ENCODE data around the gene FLACC1.
"Not testable (repeated sequence)": the region's sequence is repeated elsewhere in the genome, so short reads cannot be mapped to it uniquely, and the experiment has no call there.

FLACC1 gene

DNA sequence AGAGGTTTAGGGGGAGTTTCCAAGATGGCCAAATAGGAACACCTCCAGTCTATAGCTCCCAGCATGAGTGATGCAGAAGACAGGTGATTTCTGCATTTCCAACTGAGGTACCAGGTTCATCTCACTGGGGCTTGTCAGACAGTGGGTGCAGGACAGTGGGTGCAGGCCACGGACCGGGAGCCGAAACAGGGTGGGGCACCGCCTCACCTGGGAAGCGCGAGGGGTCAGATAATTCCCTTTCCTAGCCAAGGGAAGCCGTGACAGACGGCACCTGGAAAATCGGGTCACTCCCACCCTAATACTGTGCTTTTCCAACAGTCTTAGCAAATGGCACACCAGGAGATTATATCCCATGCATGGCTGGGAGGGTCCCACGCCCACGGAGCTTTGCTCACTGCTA is 57.2 kb downstream of the FLACC1 start:
- H3K27me3 ChIP-seq (ENCODE audit: control insufficient read depth in 1 of 2, insufficient read depth in 1 of 2, low read length in 2 of 2); H4K8ac ChIP-seq (ENCODE audit: low read length); H2BK120ac ChIP-seq (ENCODE audit: low read depth, low read length): not testable (repeated sequence)

DNA sequence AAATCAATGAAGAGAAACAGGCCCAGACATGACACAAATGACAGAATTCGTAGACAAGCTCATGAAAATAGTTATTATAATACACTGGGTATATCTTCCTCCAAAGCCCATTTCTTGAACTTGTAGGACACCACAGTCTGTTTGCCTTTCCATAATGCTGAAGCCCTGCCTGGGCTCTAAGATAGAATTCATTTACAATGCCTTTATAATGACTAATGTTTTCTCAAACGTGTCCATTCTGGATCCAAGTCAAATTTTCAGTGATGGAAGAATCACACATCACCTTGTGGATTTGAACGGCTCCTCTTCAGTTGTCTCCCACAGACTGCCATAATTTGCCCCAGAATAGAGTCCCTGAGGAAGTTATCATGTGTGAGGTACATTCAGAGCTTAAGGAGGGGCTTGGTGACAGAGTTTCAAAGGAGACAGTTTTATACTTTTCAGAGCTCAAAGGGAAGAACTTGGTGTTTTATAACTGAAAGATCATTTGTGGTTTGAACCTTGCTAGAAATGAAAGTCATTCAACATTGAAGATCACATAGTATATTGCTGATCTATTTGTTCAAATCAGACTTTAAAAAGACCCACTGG is 58.6 kb downstream of the FLACC1 start:
- Histone ChIP-seq H3K27ac (ENCODE audit: low read length, poor library complexity, severe bottlenecking) (no peak overlapping the region), H3K14ac (ENCODE audit: low read length in 2 of 2) (no peak overlapping the region), H3K27me3 (ENCODE audit: control insufficient read depth in 1 of 2, insufficient read depth in 1 of 2, low read length in 2 of 2) (no peaks in the 10 kb centered on the region), H4K91ac (ENCODE audit: low read length) (no peak overlapping the region), H2BK5ac (ENCODE audit: low read depth, low read length, poor library complexity, severe bottlenecking) (no peak overlapping the region), H2BK120ac (ENCODE audit: low read depth, low read length) (no peak overlapping the region), H3K18ac (ENCODE audit: low read depth in 1 of 2, low read length in 2 of 2) (no peak overlapping the region), H2AK5ac (ENCODE audit: low read length, severe bottlenecking) (no peak overlapping the region), H3K36me3 (ENCODE audit: control insufficient read depth in 1 of 2, insufficient read depth in 2 of 2, low read depth in 1 of 2, low read length in 2 of 2) (peaks cover 6 to 9% of the 10 kb centered on the region in 2 experiments), H3K4ac (ENCODE audit: low read depth in 1 of 2, low read length in 2 of 2) (no peak overlapping the region), H3K4me3 (ENCODE audit: insufficient read depth in 1 of 2, low read depth in 1 of 2, low read length in 2 of 2) (no peak overlapping the region), H2BK15ac (ENCODE audit: low read depth, poor library complexity, severe bottlenecking) (no peak overlapping the region), H4K8ac (ENCODE audit: low read length) (no peak overlapping the region), H3K9me3 (ENCODE audit: control insufficient read depth, low read length) (no peaks in the 10 kb centered on the region), H2AFZ (ENCODE audit: low read depth, low read length) (no peak overlapping the region), H3K9ac (ENCODE audit: low read length) (no peak overlapping the region), H2BK12ac (ENCODE audit: low read length in 2 of 2) (no peak overlapping the region), H3K79me1 (replicated peaks; ENCODE audit: low read length, poor library complexity, severe bottlenecking) (no peaks in the 10 kb centered on the region), H3K23ac (ENCODE audit: low read length in 2 of 2) (no peak overlapping the region), H3K4me2 (ENCODE audit: low read length, poor library complexity, severe bottlenecking) (no peak overlapping the region), H3K4me1 (ENCODE audit: control insufficient read depth, insufficient read depth, low read depth, low read length) (no peaks in the 10 kb centered on the region)
- no peak for DNase-seq
- WGBS = 67% methylated on average over 2 of the region's 3 CpGs

More for the DNA sequence above, 57.2 kb downstream of the FLACC1 start:
- not testable (repeated sequence) for H2BK15ac ChIP-seq (ENCODE audit: low read depth, poor library complexity, severe bottlenecking); H2AFZ ChIP-seq (ENCODE audit: low read depth, low read length); H3K79me1 ChIP-seq (replicated peaks; ENCODE audit: low read length, poor library complexity, severe bottlenecking); H3K9ac ChIP-seq (ENCODE audit: low read length); H2AK5ac ChIP-seq (ENCODE audit: low read length, severe bottlenecking); H4K91ac ChIP-seq (ENCODE audit: low read length); H3K14ac ChIP-seq (ENCODE audit: low read length in 2 of 2); H3K27ac ChIP-seq (ENCODE audit: low read length, poor library complexity, severe bottlenecking); H3K4me2 ChIP-seq (ENCODE audit: low read length, poor library complexity, severe bottlenecking); H2BK5ac ChIP-seq (ENCODE audit: low read depth, low read length, poor library complexity, severe bottlenecking); H3K4me1 ChIP-seq (ENCODE audit: control insufficient read depth, insufficient read depth, low read depth, low read length); DNase-seq; H3K4ac ChIP-seq (ENCODE audit: low read depth in 1 of 2, low read length in 2 of 2); H2BK12ac ChIP-seq (ENCODE audit: low read length in 2 of 2); H3K18ac ChIP-seq (ENCODE audit: low read depth in 1 of 2, low read length in 2 of 2); H3K9me3 ChIP-seq (ENCODE audit: control insufficient read depth, low read length); H3K36me3 ChIP-seq (ENCODE audit: control insufficient read depth in 1 of 2, insufficient read depth in 2 of 2, low read depth in 1 of 2, low read length in 2 of 2); H3K4me3 ChIP-seq (ENCODE audit: insufficient read depth in 1 of 2, low read depth in 1 of 2, low read length in 2 of 2); H3K23ac ChIP-seq (ENCODE audit: low read length in 2 of 2)
- WGBS = 96% methylated on average over 11 of the region's 11 CpGs

DNA sequence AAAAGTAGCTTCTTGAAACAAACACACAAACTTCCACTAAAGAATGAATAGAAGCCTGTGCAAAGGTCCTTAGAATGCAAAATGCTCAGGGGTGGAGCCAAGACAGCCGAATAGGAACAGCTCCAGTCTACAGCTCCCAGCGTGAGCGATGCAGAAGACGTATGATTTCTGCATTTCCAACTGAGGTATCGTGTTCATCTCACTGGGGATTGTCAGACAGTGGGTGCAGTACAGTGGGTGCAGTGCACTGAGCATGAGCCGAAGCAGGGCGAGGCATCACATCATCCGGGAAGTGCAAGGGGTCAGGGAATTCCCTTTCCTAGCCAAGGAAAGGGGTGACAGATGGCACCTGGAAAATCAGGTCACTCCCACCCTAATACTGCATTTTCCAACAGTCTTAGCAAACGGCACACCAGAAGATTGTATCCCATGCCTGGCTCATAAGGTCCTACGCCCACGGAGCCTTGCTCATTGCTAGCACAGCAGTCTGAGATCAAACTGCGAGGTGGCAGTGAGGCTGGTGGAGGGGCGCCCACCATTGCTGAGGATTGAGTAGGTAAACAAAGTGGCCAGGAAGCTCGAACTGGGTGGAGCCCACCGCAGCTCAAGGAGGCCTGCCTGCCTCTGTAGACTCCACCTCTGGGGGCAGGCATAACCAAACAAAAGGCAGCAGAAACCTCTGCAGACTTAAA is 66.5 kb downstream of the FLACC1 start:
- H3K9me3 ChIP-seq (ENCODE audit: control insufficient read depth, low read length); H3K23ac ChIP-seq (ENCODE audit: low read length in 2 of 2); H4K8ac ChIP-seq (ENCODE audit: low read length); H3K14ac ChIP-seq (ENCODE audit: low read length in 2 of 2); H3K27me3 ChIP-seq (ENCODE audit: control insufficient read depth in 1 of 2, insufficient read depth in 1 of 2, low read length in 2 of 2); H4K91ac ChIP-seq (ENCODE audit: low read length); H3K4ac ChIP-seq (ENCODE audit: low read depth in 1 of 2, low read length in 2 of 2); H2BK5ac ChIP-seq (ENCODE audit: low read depth, low read length, poor library complexity, severe bottlenecking); H3K4me3 ChIP-seq (ENCODE audit: insufficient read depth in 1 of 2, low read depth in 1 of 2, low read length in 2 of 2); DNase-seq; H2BK15ac ChIP-seq (ENCODE audit: low read depth, poor library complexity, severe bottlenecking); H3K27ac ChIP-seq (ENCODE audit: low read length, poor library complexity, severe bottlenecking); H2AK5ac ChIP-seq (ENCODE audit: low read length, severe bottlenecking); H2BK12ac ChIP-seq (ENCODE audit: low read length in 2 of 2); H3K18ac ChIP-seq (ENCODE audit: low read depth in 1 of 2, low read length in 2 of 2); H3K4me2 ChIP-seq (ENCODE audit: low read length, poor library complexity, severe bottlenecking); H3K9ac ChIP-seq (ENCODE audit: low read length); H3K4me1 ChIP-seq (ENCODE audit: control insufficient read depth, insufficient read depth, low read depth, low read length); H2BK120ac ChIP-seq (ENCODE audit: low read depth, low read length); H3K79me1 ChIP-seq (replicated peaks; ENCODE audit: low read length, poor library complexity, severe bottlenecking); H2AFZ ChIP-seq (ENCODE audit: low read depth, low read length): not testable (repeated sequence)
- WGBS = 90% methylated on average over 15 of the region's 15 CpGs
- H3K36me3 ChIP-seq (ENCODE audit: control insufficient read depth in 1 of 2, insufficient read depth in 2 of 2, low read depth in 1 of 2, low read length in 2 of 2) = peaks cover 19 to 43% of the 10 kb centered on the region in 2 experiments

DNA sequence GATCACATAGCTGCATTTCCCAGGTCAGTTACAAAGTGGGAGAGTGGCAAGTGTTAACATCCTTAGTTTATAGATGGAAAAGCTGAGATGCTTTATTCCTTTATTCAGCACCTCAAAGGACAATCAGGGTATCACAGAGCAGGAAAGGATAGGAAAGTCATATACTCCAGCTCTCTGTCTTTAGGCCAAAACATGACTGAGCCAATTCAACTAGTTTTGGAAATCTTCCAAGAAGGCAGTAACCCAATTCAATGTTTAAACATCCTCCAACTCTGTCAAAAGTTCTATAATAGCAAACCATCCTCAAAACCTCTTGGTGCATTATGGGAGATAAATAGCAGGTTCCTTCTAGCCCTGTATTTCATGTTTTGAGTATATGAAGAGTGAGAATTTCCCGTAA is 71.6 kb downstream of the FLACC1 start:
- H3K9me3 ChIP-seq (ENCODE audit: control insufficient read depth, low read length) = no peaks in the 10 kb centered on the region
- no peak for DNase-seq
- no peak overlapping the region for H2BK12ac ChIP-seq (ENCODE audit: low read length in 2 of 2)
- no peak overlapping the region for H2AK5ac ChIP-seq (ENCODE audit: low read length, severe bottlenecking)
- peaks cover 8% of the 10 kb centered on the region for H3K79me1 ChIP-seq (replicated peaks; ENCODE audit: low read length, poor library complexity, severe bottlenecking)
- H4K8ac ChIP-seq (ENCODE audit: low read length) = no peak overlapping the region
- no peak overlapping the region for H2BK5ac ChIP-seq (ENCODE audit: low read depth, low read length, poor library complexity, severe bottlenecking)
- WGBS = 100% methylated on average over 1 of the region's 1 CpG
- H3K27ac ChIP-seq (ENCODE audit: low read length, poor library complexity, severe bottlenecking) = no peak overlapping the region
- H3K4ac ChIP-seq (ENCODE audit: low read depth in 1 of 2, low read length in 2 of 2) = no peak overlapping the region
- no peak overlapping the region for H2BK15ac ChIP-seq (ENCODE audit: low read depth, poor library complexity, severe bottlenecking)
- H3K4me3 ChIP-seq (ENCODE audit: insufficient read depth in 1 of 2, low read depth in 1 of 2, low read length in 2 of 2) = no peak overlapping the region
- H2AFZ ChIP-seq (ENCODE audit: low read depth, low read length) = no peak overlapping the region
- no peak overlapping the region for H3K23ac ChIP-seq (ENCODE audit: low read length in 2 of 2)
- H3K4me2 ChIP-seq (ENCODE audit: low read length, poor library complexity, severe bottlenecking) = no peak overlapping the region
- H4K91ac ChIP-seq (ENCODE audit: low read length) = no peak overlapping the region
- no peak overlapping the region for H3K18ac ChIP-seq (ENCODE audit: low read depth in 1 of 2, low read length in 2 of 2)
- H3K36me3 ChIP-seq (ENCODE audit: control insufficient read depth in 1 of 2, insufficient read depth in 2 of 2, low read depth in 1 of 2, low read length in 2 of 2) = peaks cover 21 to 51% of the 10 kb centered on the region in 2 experiments
- H3K4me1 ChIP-seq (ENCODE audit: control insufficient read depth, insufficient read depth, low read depth, low read length) = no peaks in the 10 kb centered on the region
- H3K9ac ChIP-seq (ENCODE audit: low read length) = no peak overlapping the region
- H2BK120ac ChIP-seq (ENCODE audit: low read depth, low read length) = no peak overlapping the region
- H3K27me3 ChIP-seq (ENCODE audit: control insufficient read depth in 1 of 2, insufficient read depth in 1 of 2, low read length in 2 of 2) = no peaks in the 10 kb centered on the region
- H3K14ac ChIP-seq (ENCODE audit: low read length in 2 of 2) = no peak overlapping the region

Data from mesenchymal stem cell (in vitro differentiated cells and primary cell).